Measurements from ENCODE around the gene FLNA. TPM values are rescaled to one million over a fixed set of nuclear protein-coding genes. Genes with fewer than 3 reads are reported as not detected.

Gene FLNA
- total and polyA plus RNA-seq, 9 of the 15 experiments (the other 6 are each of a cell fraction or from before 2014, with no cell fraction given): 6.2 to 735 (median 135) TPM

DNA sequence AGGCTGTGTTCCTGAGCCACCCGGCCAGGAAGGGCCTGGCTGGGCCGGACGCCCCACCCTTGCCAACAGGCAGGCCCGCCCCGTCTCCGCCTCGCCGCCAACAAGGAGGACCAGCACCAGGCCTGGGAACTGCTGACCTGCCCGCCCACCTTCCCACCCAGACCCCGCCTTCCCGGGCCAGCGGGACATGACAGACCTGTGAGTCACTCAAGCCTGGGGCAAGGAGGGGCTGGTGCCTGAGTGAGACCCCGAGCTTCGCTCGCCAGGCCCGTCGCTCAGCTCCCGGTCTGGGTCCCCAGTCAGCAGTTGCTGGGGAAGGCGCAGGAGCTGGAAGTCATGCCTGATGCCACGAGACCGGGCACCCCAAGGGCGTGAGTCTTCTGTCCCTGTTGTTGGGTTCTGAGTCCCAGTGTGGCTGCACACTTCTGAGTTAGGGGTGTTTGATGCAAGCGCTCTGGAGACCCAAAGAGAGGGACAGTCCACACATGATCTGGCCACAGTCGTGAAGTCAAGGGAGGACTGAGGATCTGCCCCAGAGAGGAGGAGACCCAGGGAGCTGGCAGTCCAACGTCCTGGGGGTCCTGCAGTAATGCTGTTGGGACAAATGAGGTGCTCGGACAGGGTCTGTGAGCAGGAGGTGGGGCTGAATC, 34.9 kb upstream of the FLNA start, which contains the start of gene DNASE1L1 (continued):
- TF ChIP-seq SMARCC2 (IDR thresholded peaks at IDR 0.05; ENCODE audit: low read depth): no peak
- TF ChIP-seq BRF1 (IDR thresholded peaks at IDR 0.05; ENCODE audit: borderline replicate concordance, extremely low read depth, insufficient read length): no peak
- TF ChIP-seq SRSF7 (optimal IDR thresholded peaks at IDR 0.05; ENCODE audit: low read depth, low read length): no peak
- no peak for TF ChIP-seq NR0B1 (IDR thresholded peaks at IDR 0.05; ENCODE audit: partially characterized antibody)
- TF ChIP-seq GTF2F1 (IDR thresholded peaks at IDR 0.05; ENCODE audit: low read depth, low read length): no peak
- TF ChIP-seq, protein P1, sequence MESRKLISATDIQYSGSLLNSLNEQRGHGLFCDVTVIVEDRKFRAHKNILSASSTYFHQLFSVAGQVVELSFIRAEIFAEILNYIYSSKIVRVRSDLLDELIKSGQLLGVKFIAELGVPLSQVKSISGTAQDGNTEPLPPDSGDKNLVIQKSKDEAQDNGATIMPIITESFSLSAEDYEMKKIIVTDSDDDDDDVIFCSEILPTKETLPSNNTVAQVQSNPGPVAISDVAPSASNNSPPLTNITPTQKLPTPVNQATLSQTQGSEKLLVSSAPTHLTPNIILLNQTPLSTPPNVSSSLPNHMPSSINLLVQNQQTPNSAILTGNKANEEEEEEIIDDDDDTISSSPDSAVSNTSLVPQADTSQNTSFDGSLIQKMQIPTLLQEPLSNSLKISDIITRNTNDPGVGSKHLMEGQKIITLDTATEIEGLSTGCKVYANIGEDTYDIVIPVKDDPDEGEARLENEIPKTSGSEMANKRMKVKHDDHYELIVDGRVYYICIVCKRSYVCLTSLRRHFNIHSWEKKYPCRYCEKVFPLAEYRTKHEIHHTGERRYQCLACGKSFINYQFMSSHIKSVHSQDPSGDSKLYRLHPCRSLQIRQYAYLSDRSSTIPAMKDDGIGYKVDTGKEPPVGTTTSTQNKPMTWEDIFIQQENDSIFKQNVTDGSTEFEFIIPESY (CRISPR knock-in tag; IDR thresholded peaks at IDR 0.05): no peak
- no peak for TF ChIP-seq SFPQ (IDR thresholded peaks at IDR 0.05; ENCODE audit: low read depth, low read length)
- TF ChIP-seq ILK (tag; IDR thresholded peaks at IDR 0.05; ENCODE audit: borderline replicate concordance, low read depth): no peak
- no peak for TF ChIP-seq ELF1 (tag; IDR thresholded peaks at IDR 0.05)
- TF ChIP-seq HMGXB4 (CRISPR knock-in tag; IDR thresholded peaks at IDR 0.05): no peak
- no peak for TF ChIP-seq ZNF740 (CRISPR knock-in tag; IDR thresholded peaks at IDR 0.05)
- TF ChIP-seq ZNF740 (tag; IDR thresholded peaks at IDR 0.05): no peak
- no peak for TF ChIP-seq ZNF695 (CRISPR knock-in tag; IDR thresholded peaks at IDR 0.05)
